Upper lobe of left lung (tissue), 4 donors: Measurements from ENCODE around the gene POLE.

Experiments
- EP300 ChIP-seq, 4 donors: sonication (generic); formaldehyde crosslinking; IDR thresholded peaks; one replicate each; pipeline ENCODE4 v1.5.1; 2017; ENCODE audit warnings: antibody characterized with exemption in 4 of 4, control low read depth in 2 of 4
- POLR2A ChIP-seq, 4 donors: fragments of 450-650 bp; IDR thresholded peaks; one replicate each; pipeline ENCODE4 v1.5.1; 2016 to 2017; ENCODE audit warnings: antibody characterized with exemption in 4 of 4, mild to moderate bottlenecking in 2 of 4
- TF ChIP-seq, protein P1 (sequence below), 6 experiments: fragments of 450-650 bp in 4 of 6; fragments of 200-600 bp in 2 of 6; sonication (generic) in 2 of 6; IDR thresholded peaks; one replicate each; pipeline ENCODE4 v1.5.1; 2016 to 2019; ENCODE audit warnings: antibody characterized with exemption in 6 of 6

DNA sequence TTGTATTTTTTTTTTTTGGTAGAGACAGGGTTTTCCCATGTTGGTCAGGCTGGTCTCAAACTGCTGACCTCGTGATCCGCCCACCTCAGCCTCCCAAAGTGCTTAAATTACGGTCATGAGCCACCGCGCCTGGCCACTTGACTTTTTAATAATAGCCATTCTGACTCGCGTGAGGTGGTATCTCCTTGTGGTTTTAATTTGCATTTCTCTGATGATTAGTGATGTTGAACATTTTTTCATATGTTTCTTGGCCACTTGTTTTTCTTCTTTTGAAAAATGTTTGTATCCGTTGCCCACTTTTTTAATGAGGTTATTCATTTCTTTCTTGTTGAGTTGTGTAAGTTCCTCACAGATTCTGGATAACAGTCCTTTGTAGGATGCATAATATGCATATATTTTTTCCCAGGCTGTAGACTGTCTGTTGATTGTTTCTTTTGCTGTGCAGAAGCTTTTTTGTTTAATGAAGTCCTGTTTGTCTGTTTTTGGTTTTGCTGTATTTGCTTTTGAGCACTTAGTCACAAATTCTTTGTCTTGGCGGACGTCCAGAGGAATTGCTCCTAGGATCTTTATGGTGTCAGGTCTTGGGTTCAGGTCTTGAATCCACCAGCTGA is 13.2 kb upstream of the POLE start:
- TF ChIP-seq, protein P1, sequence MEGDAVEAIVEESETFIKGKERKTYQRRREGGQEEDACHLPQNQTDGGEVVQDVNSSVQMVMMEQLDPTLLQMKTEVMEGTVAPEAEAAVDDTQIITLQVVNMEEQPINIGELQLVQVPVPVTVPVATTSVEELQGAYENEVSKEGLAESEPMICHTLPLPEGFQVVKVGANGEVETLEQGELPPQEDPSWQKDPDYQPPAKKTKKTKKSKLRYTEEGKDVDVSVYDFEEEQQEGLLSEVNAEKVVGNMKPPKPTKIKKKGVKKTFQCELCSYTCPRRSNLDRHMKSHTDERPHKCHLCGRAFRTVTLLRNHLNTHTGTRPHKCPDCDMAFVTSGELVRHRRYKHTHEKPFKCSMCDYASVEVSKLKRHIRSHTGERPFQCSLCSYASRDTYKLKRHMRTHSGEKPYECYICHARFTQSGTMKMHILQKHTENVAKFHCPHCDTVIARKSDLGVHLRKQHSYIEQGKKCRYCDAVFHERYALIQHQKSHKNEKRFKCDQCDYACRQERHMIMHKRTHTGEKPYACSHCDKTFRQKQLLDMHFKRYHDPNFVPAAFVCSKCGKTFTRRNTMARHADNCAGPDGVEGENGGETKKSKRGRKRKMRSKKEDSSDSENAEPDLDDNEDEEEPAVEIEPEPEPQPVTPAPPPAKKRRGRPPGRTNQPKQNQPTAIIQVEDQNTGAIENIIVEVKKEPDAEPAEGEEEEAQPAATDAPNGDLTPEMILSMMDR (IDR thresholded peaks at IDR 0.05), result no peak
- TF ChIP-seq POLR2A (IDR thresholded peaks at IDR 0.05) (no peak), EP300 (IDR thresholded peaks at IDR 0.05) (no peak)
